Panc1 (cell line): ENCODE measurements around the gene EXOC7. TPM values are rescaled to one million over a fixed set of nuclear protein-coding genes. Genes with fewer than 3 reads are reported as not detected.

ENCODE experiments used
- ATAC-seq: fragments of 200-7000 bp; cut with Tn5 transposase; 2 replicates; pipeline ENCODE4 v1.9.1; 2020; ENCODE audit warnings: mild to moderate bottlenecking, moderate library complexity
- BruUV-seq: library from RNA; stranded (reverse); fragments of 400-500 nt; replicated peaks from 2 replicates; lab custom pipeline; 2021; lab: Mats Ljungman, UMichigan
- CTCF ChIA-PET: fragments of 300-600 bp; sonication (Branson Sonifier 250); formaldehyde crosslinking; loops from one replicate; lab custom pipeline; 2022; ENCODE audit warnings: antibody characterized with exemption; lab: Charles Lee
- POLR2A ChIA-PET: fragments of 300-600 bp; sonication (Branson Sonifier 250); formaldehyde crosslinking; loops from one replicate; lab custom pipeline; 2022; ENCODE audit warnings: antibody characterized with exemption; lab: Charles Lee
- DNase-seq: peaks from one replicate; pipeline ENCODE4 v3.0.0-alpha.2; 2010; ENCODE audit warnings: low read depth, low spot score
- H3K27ac ChIP-seq: 2 replicates; pipeline ENCODE4 v1.5.1; 2011; ENCODE audit warnings: mild to moderate bottlenecking, low read length, inconsistent platforms
- H3K27me3 ChIP-seq: fragments of 200-500 bp; sonication (Bioruptor generic); 2 replicates; pipeline ENCODE4 v1.6.0; 2014; ENCODE audit warnings: low read length, inconsistent platforms; ENCODE audit not compliant: control insufficient read depth, insufficient read depth
- H3K36me3 ChIP-seq: fragments of 200-500 bp; sonication (Bioruptor generic); 2 replicates; pipeline ENCODE4 v1.5.1; 2014; ENCODE audit warnings: inconsistent platforms, mild to moderate bottlenecking, low read length, moderate library complexity; ENCODE audit not compliant: control insufficient read depth, insufficient read depth
- H3K4me1 ChIP-seq: 2 replicates; pipeline ENCODE4 v1.5.1; 2011; ENCODE audit warnings: inconsistent platforms, mild to moderate bottlenecking, low read length, moderate library complexity; ENCODE audit not compliant: control insufficient read depth, insufficient read depth
- H3K4me3 ChIP-seq, 2 experiments: 2 replicates each; pipeline ENCODE4 v1.5.1; 2011 to 2012; ENCODE audit warnings: low read depth in 2 of 2, low read length in 2 of 2, mild to moderate bottlenecking in 2 of 2, inconsistent platforms in 1 of 2, moderate library complexity in 1 of 2
- H3K9me3 ChIP-seq: fragments of 200-500 bp; sonication (Bioruptor generic); 2 replicates; pipeline ENCODE4 v1.5.1; 2014; ENCODE audit warnings: low read depth, mild to moderate bottlenecking, inconsistent platforms, low read length, moderate library complexity; ENCODE audit not compliant: control insufficient read depth, insufficient read depth
- CTCF ChIP-seq: fragments of 450-650 bp; IDR thresholded peaks from 2 replicates; pipeline ENCODE4 v1.5.1; 2017; ENCODE audit warnings: mild to moderate bottlenecking
- POLR2AphosphoS5 ChIP-seq: IDR thresholded peaks from 2 replicates; pipeline ENCODE4 v1.6.1; 2012; ENCODE audit warnings: mild to moderate bottlenecking, low read depth, low read length, moderate library complexity
- REST ChIP-seq, 2 experiments: IDR thresholded peaks; 2 replicates each; pipeline ENCODE4 v1.6.1; 2011 to 2012; ENCODE audit warnings: low read depth in 2 of 2, control low read depth in 1 of 2, low read length in 1 of 2, mild to moderate bottlenecking in 1 of 2, moderate library complexity in 1 of 2; ENCODE audit not compliant: insufficient read depth in 1 of 2
- SIN3A ChIP-seq: IDR thresholded peaks from 2 replicates; pipeline ENCODE4 v1.6.1; 2012; ENCODE audit warnings: low read depth, mild to moderate bottlenecking, low read length, moderate library complexity, borderline replicate concordance; ENCODE audit not compliant: insufficient read depth
- TCF7L2 ChIP-seq: IDR thresholded peaks from 2 replicates; pipeline ENCODE4 v1.6.1; 2011; ENCODE audit warnings: mild to moderate bottlenecking, low read depth, low read length, inconsistent platforms
- in situ Hi-C: cut with HindIII; loops from 2 replicates; pipeline ENCODE4 v1.10.0; 2016; ENCODE audit warnings: low sequenced_read_pairs, low pct_unique_long_range_greater_than_20kb
- intact Hi-C: fragments of 100-400 bp; cut with micrococcal nuclease; formaldehyde crosslinking; loops from one replicate; pipeline ENCODE4 v1.10.0; 2022; ENCODE audit not compliant: unreplicated experiment
- total RNA-seq: library from RNA; stranded (reverse); gene quantifications from one replicate; pipeline ENCODE4 v1.2.1, GENCODE V29; 2021; ENCODE audit not compliant: unreplicated experiment

Gene EXOC7
- total RNA-seq, 1 experiment from 2014 or later = 190 TPM

GRCh38 chr17:76121932-76122430 lies 18.4 kb upstream of the EXOC7 start:
- Histone ChIP-seq H3K27ac (no peak overlapping the region), H3K27me3 (no peaks in the 10 kb centered on the region), H3K4me3 (no peak overlapping the region), H3K36me3 (no peaks in the 10 kb centered on the region), H3K9me3 (no peaks in the 10 kb centered on the region), H3K4me1 (no peaks in the 10 kb centered on the region)
- CTCF ChIA-PET = interaction anchor here (0.7 to 7.1 kb wide), 7 partner anchors 9 to 219 kb away, joined by 3 to 63 read pairs (median 8); no protein-coding TSS in a partner anchor
- intact Hi-C loops (loop anchor here (2.0 to 5.0 kb wide), 2 partner anchors 60 to 157 kb away; no protein-coding TSS in a partner anchor), in situ Hi-C loops (no loop called here)
- BruUV-seq = no TSS peak
- no peak for DNase-seq
- POLR2A ChIA-PET = no interaction called here
- ATAC-seq = no peak
- TF ChIP-seq TCF7L2 (no peak), REST (IDR thresholded peaks at IDR 0.05; ENCODE audit: insufficient read depth in 1 of 2, low read depth in 2 of 2, low read length in 1 of 2) (no peak), POLR2AphosphoS5 (no peak), SIN3A (no peak), CTCF (no peak)

GRCh38 chr17:76120658-76121008 lies 17.0 kb upstream of the EXOC7 start:
- Histone ChIP-seq H3K4me3 (no peak overlapping the region), H3K27ac (no peak overlapping the region), H3K9me3 (no peaks in the 10 kb centered on the region), H3K27me3 (no peaks in the 10 kb centered on the region), H3K36me3 (no peaks in the 10 kb centered on the region), H3K4me1 (no peaks in the 10 kb centered on the region)
- ChIA-PET POLR2A (no interaction called here), CTCF (interaction anchor here (7.1 kb wide), 1 partner anchor 159 kb away, joined by 63 read pairs; no protein-coding TSS in a partner anchor)
- ATAC-seq = no peak
- TF ChIP-seq TCF7L2 (no peak), REST (IDR thresholded peaks at IDR 0.05; ENCODE audit: insufficient read depth in 1 of 2, low read depth in 2 of 2, low read length in 1 of 2) (no peak), POLR2AphosphoS5 (no peak), CTCF (no peak), SIN3A (no peak)
- intact Hi-C loops (loop anchor here (2.0 to 5.0 kb wide), 2 partner anchors 62 to 158 kb away; no protein-coding TSS in a partner anchor), in situ Hi-C loops (no loop called here)
- BruUV-seq = no TSS peak
- no peak for DNase-seq
